GM23338 (cell line): Measurements from ENCODE around the gene H2BK1.
A peak's percentile ranks its signal among the peaks of the same experiment; 100 is the strongest.

Experiments
- EZH2 ChIP-seq: fragments of 200-600 bp; sonication (generic); IDR thresholded peaks from one replicate; pipeline ENCODE4 v1.8.0; 2017; ENCODE audit warnings: antibody characterized with exemption, mild to moderate bottlenecking, low read depth; ENCODE audit not compliant: unreplicated experiment
- NANOG ChIP-seq: IDR thresholded peaks from 2 replicates; pipeline ENCODE4 v1.6.1; 2016; ENCODE audit warnings: antibody characterized with exemption, borderline replicate concordance
- TF ChIP-seq, protein P1 (sequence below), 2 experiments: fragments of 200-600 bp in 1 of 2; sonication (generic) in 1 of 2; conservative IDR thresholded peaks; 2 replicates each; pipeline versions ENCODE4 v1.5.1 to v1.6.1; 2016 to 2017; ENCODE audit warnings: antibody characterized with exemption in 2 of 2, low read depth in 2 of 2, mild to moderate bottlenecking in 2 of 2, moderate library complexity in 1 of 2

DNA sequence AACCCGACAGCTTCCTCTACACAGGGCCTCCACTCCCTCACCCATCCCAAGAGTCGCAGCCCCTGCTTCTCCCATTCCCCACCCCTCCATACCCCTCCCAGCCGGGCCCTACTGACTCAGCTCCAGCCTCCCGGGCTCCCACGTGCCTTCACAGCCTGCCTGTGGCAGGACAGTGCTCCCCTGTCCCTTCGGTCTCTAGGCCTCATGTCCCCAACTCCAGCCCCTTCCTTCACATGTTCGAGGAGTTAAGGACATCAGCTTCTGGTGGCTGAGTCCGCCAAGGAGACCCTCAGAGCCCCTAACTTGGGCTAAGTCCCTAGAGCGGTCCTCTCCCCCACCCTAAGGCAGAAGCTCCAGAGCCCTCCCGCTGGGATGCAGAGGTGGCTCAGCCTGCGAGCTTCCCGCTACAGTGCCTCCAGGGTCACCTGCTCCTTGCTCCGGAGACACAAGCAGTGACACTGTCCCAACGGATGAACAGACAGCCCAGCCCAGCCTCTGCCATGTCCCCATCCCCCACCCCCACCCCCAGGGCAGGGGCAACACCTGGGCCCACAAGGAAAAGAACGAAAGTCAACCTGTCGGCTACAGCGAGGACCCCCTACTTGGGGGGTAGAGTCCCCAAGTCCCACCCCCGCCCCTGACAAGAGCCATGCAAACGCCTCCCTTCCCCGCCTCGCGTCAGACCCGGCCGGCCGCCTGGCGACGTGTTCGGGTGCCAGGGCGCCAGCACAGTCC lies 37.5 kb upstream of the H2BK1 start:
- TF ChIP-seq, protein P1, sequence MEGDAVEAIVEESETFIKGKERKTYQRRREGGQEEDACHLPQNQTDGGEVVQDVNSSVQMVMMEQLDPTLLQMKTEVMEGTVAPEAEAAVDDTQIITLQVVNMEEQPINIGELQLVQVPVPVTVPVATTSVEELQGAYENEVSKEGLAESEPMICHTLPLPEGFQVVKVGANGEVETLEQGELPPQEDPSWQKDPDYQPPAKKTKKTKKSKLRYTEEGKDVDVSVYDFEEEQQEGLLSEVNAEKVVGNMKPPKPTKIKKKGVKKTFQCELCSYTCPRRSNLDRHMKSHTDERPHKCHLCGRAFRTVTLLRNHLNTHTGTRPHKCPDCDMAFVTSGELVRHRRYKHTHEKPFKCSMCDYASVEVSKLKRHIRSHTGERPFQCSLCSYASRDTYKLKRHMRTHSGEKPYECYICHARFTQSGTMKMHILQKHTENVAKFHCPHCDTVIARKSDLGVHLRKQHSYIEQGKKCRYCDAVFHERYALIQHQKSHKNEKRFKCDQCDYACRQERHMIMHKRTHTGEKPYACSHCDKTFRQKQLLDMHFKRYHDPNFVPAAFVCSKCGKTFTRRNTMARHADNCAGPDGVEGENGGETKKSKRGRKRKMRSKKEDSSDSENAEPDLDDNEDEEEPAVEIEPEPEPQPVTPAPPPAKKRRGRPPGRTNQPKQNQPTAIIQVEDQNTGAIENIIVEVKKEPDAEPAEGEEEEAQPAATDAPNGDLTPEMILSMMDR (conservative IDR thresholded peaks at IDR 0.05; ENCODE audit: low read depth in 2 of 2) = no peak
- TF ChIP-seq EZH2 (peak; percentile 74), NANOG (no peak)
